ENCODE measurements around the gene EWSR1. TPM values are rescaled to one million over a fixed set of nuclear protein-coding genes. Genes with fewer than 3 reads are reported as not detected.

Gene EWSR1
- total RNA-seq, 2 experiments from 2014 or later = 329 to 400 TPM

DNA sequence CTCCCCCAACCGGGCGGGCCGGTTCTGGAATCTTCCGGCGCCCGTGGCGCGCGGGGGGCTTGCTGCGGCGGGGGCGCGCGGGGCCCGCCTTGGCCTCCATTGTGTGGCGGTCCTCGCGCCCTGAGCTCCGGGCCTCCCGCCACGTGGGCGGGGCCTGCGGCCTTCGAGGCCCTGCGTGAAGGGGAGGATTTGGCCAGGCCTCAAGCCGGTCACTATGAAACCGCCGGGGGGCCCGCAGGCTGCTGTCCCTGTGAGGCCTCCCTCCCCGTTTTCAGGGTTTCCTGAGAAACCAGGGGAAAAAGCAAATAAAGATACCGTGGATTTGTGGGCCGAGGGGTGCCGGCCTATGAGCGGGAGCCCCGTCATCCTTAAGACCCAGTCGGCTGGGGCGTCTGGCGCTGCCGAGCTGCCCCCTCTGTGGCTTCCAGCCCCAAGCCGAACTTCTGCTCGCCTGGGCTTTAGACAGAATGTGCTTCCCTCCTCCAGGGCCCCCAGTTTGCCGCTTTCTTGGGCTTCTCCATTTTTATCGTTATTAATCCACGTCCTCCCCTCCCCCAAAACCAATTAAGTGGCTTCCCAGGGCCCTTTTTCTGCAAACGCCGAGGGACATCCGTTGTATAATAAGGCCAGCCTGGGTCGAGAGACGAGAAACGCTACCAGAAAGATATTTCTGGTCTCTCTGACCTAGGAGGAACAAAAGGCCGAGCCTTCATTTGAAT is 602 bp downstream of the EWSR1 start:
- ChIA-PET POLR2A (no interaction called here), CTCF (no interaction called here)
- Mint-ChIP-seq H3K9me3 (no peaks in the 10 kb centered on the region), H3K4me1 (peaks cover 47% of the 10 kb centered on the region), H3K27me3 (no peaks in the 10 kb centered on the region), H3K27ac (peak overlapping the region; percentile 100), H3K36me3 (ENCODE audit: low read depth) (peaks cover 56% of the 10 kb centered on the region), H3K4me3 (peak overlapping the region; percentile 82)
- peak; percentile 44 for DNase-seq

DNA sequence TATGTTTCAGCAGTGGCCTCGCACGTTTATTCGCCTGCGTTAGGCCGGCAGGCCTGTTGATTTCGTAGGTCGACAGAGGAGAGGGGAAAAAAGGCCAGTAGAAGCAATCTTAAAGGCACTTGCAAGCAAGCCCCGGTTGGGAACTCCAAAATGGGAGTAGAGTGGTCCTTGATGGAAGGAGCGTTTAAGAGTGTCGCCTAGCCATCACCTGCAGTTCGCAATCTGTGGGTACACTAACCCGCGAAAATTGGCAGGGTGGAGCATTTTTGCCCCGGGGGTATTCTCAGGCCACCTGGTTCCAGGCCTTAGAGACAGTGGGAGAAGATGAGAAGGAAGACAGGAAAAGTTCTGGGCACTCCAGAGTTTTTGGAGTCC is 1.1 kb downstream of the EWSR1 start:
- DNase-seq = no peak
- H3K36me3 Mint-ChIP-seq (ENCODE audit: low read depth) = peaks cover 62% of the 10 kb centered on the region
- peak overlapping the region; percentile 100 for H3K27ac Mint-ChIP-seq
- peak overlapping the region; percentile 82 for H3K4me3 Mint-ChIP-seq
- ChIA-PET POLR2A (no interaction called here), CTCF (interaction anchor here (0.6 kb wide), 1 partner anchor 847 kb away, joined by 6 read pairs; no protein-coding TSS in a partner anchor)
- no peaks in the 10 kb centered on the region for H3K9me3 Mint-ChIP-seq
- peaks cover 51% of the 10 kb centered on the region for H3K4me1 Mint-ChIP-seq
- H3K27me3 Mint-ChIP-seq = no peaks in the 10 kb centered on the region

DNA sequence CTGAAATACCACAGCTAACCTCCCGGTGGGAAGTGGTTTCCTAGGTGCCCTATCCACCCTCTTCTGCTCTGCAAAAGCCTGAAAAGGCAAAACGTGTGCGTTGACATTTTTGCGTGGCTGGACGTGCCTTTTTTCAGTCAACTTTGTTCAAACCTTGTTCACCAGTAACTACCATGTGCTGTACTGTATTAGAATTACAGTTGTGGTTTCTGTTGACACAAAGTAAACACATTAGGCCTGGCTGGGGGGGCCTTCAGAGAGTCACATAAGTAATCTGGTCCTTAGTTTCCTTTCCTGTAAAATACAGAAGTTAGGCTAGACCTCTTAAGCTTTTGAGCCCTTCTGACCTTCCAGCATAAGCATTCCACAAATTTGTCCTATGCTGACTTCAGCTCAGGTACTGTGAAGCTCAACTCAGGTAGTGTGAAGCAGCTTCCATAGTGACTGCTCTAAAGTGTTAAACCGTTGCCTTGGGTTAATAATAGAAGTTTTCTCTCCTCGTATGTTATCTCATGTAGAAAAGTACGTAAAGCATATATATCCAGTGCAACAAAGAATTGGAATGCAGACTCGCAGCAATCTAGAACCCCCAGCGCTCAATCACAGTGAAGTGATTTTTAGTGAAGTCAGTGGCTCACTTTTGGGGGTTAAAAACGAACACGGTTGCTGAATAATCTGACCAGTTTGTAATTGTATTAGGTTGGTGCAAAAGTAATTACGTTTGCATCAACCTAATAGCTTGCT is 1.8 kb downstream of the EWSR1 start:
- Mint-ChIP-seq H3K27ac (peak overlapping the region; percentile 100), H3K27me3 (no peaks in the 10 kb centered on the region), H3K4me1 (peaks cover 56% of the 10 kb centered on the region), H3K36me3 (ENCODE audit: low read depth) (peaks cover 68% of the 10 kb centered on the region), H3K9me3 (no peaks in the 10 kb centered on the region), H3K4me3 (peak overlapping the region; percentile 82)
- peak; percentile 27 for DNase-seq
- CTCF ChIA-PET = interaction anchor here (0.6 kb wide), 1 partner anchor 848 kb away, joined by 6 read pairs; no protein-coding TSS in a partner anchor
- POLR2A ChIA-PET = no interaction called here

DNA sequence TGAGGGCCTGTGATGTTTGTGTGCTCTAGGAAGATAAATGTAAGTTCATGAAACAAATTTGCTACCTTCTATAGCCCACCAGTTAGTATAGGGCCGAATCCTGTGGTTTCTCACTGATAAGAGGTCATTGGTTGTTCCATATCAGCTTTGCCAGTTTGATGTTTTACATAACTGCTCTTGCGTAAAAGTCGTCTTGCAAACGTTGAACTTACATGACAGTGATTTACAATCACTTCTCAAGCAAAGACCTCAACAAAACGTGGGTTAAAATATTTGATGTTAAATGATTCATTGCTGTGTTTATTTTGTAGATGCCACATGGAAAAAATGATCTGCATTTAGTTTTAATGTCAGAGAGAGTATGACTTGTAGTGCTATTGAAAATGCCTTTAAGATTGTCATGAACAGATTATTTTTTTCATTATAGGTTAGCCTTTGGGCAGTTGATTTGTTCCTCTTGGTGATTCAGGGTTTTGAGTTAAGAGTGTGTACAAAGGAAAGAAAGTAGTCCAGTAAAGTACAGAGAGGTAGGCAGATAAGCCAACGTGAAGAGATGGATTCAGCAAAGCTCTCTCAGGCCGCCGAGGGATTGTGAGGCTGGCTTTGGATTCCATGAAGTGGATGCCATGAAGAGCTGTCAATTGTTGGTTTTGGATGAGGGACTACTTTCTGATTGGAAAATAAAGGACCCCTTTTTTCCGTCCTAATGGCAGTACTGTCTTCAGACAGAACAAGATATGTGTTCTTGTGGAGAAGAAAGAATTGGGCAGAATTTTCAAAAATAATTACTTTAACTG is 2.6 kb downstream of the EWSR1 start:
- POLR2A ChIA-PET = no interaction called here
- H3K36me3 Mint-ChIP-seq (ENCODE audit: low read depth) = peaks cover 74% of the 10 kb centered on the region
- DNase-seq = no peak
- peaks cover 62% of the 10 kb centered on the region for H3K4me1 Mint-ChIP-seq
- H3K27me3 Mint-ChIP-seq = no peaks in the 10 kb centered on the region
- no peaks in the 10 kb centered on the region for H3K9me3 Mint-ChIP-seq
- CTCF ChIA-PET = no interaction called here
- H3K4me3 Mint-ChIP-seq = peak overlapping the region; percentile 82
- H3K27ac Mint-ChIP-seq = peak overlapping the region; percentile 100

DNA sequence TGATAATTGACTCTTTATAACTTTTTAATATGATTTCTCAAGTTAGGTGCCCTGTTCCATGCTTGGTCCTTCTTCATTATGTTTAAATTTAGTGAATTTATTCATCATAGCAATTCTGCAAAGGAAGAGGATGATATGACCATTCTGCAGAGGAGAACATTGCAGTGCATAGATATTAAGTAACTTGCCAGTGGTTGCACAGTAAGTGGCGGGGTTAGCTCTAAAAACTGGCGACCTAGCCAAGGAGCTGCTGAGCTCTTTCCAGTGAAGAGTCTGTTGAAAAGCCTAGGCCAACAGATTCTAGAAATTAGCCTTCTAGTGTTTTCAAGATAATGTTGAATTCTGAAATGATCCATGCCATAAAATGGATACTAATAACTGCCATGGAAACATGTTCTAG is 4.6 kb downstream of the EWSR1 start:
- Mint-ChIP-seq H3K9me3 (no peaks in the 10 kb centered on the region), H3K27ac (no peak overlapping the region), H3K27me3 (no peaks in the 10 kb centered on the region), H3K4me1 (peaks cover 58% of the 10 kb centered on the region), H3K4me3 (no peak overlapping the region), H3K36me3 (ENCODE audit: low read depth) (peaks cover 82% of the 10 kb centered on the region)
- POLR2A ChIA-PET = no interaction called here
- no peak for DNase-seq
- CTCF ChIA-PET = interaction anchor here (1.9 kb wide), 1 partner anchor 11 kb away, joined by 4 read pairs; no protein-coding TSS in a partner anchor

DNA sequence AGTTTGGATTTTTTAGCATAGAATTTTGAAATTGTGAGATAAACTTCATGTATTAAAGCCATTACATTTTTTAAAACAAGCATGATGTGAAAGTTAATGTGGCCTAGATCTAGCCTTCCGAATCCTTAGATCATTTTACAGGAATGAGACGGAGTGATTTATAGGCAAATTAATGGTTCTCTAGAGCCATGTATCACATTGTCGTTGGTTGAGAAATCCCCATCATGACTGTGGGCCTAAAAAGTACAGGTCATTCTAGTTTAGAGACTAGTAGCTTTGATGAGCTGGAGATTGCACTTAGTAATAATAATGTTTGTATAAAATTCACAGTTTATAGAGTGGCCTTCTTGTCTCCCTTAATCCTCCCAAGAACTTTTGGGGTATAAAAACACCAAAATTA is 7.1 kb downstream of the EWSR1 start:
- Mint-ChIP-seq H3K4me3 (no peak overlapping the region), H3K4me1 (peaks cover 65% of the 10 kb centered on the region), H3K27me3 (no peaks in the 10 kb centered on the region), H3K27ac (no peak overlapping the region), H3K9me3 (no peaks in the 10 kb centered on the region), H3K36me3 (ENCODE audit: low read depth) (peaks cover 87% of the 10 kb centered on the region)
- ChIA-PET CTCF (interaction anchor here (2.6 kb wide), 1 partner anchor 11 kb away, joined by 9 read pairs; no protein-coding TSS in a partner anchor), POLR2A (no interaction called here)
- DNase-seq = no peak

DNA sequence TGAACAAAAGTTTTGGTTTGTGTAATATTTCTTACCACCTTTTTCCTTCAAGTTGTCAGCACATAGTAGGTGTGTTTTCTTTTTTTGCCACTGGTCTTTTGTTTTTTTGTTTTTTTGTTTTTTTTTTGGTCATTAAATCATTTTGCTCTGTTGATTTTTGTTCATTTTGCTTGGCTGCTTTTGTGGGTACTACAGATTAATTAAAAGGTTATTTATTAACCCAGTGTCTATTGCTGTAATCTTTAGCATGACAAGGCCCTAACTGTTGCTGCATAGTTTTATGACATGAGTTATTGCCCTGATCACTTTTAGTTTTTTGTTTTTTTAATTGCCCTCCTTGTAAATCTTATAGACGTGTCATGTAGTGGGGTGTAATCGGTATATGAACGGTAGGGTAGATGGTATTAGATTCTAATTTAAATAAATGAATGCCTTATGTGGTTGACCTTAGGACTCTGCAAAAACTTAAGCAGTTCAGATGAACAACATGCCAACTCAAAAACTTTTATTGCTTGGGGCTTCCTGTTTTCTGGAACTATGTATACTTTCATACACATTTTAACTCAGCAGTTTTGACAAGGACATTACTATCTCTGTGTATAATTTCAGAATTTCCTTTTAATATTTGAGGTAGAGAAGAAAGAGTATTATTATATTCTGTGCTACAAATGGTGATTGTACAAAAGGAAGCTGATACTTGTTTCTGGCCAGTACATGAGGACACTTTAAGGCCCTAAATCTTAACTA is 7.9 kb downstream of the EWSR1 start:
- H3K4me1 Mint-ChIP-seq = peaks cover 57% of the 10 kb centered on the region
- peak overlapping the region; percentile 69 for H3K27ac Mint-ChIP-seq
- POLR2A ChIA-PET = no interaction called here
- peaks cover 85% of the 10 kb centered on the region for H3K36me3 Mint-ChIP-seq (ENCODE audit: low read depth)
- CTCF ChIA-PET = interaction anchor here (0.6 to 0.7 kb wide), 2 partner anchors 160 to 839 kb away, joined by 3 read pairs; no protein-coding TSS in a partner anchor
- H3K9me3 Mint-ChIP-seq = no peaks in the 10 kb centered on the region
- DNase-seq = no peak
- no peak overlapping the region for H3K4me3 Mint-ChIP-seq
- no peaks in the 10 kb centered on the region for H3K27me3 Mint-ChIP-seq

DNA sequence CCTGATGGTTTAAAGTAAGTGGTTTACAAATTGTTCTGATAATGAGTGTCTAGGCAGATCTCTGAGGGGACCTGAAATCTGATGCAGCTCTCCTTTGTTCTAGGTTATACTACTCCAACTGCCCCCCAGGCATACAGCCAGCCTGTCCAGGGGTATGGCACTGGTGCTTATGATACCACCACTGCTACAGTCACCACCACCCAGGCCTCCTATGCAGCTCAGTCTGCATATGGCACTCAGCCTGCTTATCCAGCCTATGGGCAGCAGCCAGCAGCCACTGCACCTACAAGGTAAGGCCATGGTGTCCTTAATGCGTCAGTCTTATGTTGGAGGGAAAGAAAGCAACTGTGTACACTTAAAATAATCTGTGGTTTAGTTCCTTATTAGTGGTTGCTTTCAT is 9.9 kb downstream of the EWSR1 start:
- peaks cover 41% of the 10 kb centered on the region for H3K4me1 Mint-ChIP-seq
- no peaks in the 10 kb centered on the region for H3K27me3 Mint-ChIP-seq
- H3K4me3 Mint-ChIP-seq = no peak overlapping the region
- ChIA-PET CTCF (no interaction called here), POLR2A (no interaction called here)
- no peak for DNase-seq
- H3K27ac Mint-ChIP-seq = no peak overlapping the region
- H3K9me3 Mint-ChIP-seq = no peaks in the 10 kb centered on the region
- H3K36me3 Mint-ChIP-seq (ENCODE audit: low read depth) = peaks cover 84% of the 10 kb centered on the region

DNA sequence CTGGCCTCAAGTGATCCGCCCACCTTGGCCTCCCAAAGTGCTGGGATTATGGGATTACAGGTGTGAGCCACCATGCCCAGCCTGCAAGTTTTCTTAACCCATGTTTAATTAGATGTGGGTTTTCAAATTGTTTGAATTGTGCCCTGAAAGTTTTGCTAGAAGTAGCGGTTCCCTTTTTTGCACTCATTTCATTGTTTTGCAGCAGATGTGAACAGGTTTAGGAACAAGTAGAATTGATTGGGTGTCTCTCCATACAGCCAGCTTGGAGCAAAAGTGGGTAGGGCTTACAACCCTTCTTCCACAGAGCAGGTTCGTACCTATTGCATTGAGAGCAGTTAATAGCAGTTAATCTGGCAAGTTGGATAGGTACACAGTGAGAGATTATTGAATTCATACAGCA is 16.1 kb downstream of the EWSR1 start:
- no peak for DNase-seq
- no peaks in the 10 kb centered on the region for H3K27me3 Mint-ChIP-seq
- H3K9me3 Mint-ChIP-seq = no peaks in the 10 kb centered on the region
- H3K4me1 Mint-ChIP-seq = peaks cover 5% of the 10 kb centered on the region
- H3K4me3 Mint-ChIP-seq = no peak overlapping the region
- ChIA-PET POLR2A (no interaction called here), CTCF (interaction anchor here (1.0 to 1.3 kb wide), 2 partner anchors 11 to 17 kb away, joined by 3 to 4 read pairs; no protein-coding TSS in a partner anchor)
- H3K36me3 Mint-ChIP-seq (ENCODE audit: low read depth) = peaks cover 76% of the 10 kb centered on the region
- H3K27ac Mint-ChIP-seq = no peak overlapping the region

DNA sequence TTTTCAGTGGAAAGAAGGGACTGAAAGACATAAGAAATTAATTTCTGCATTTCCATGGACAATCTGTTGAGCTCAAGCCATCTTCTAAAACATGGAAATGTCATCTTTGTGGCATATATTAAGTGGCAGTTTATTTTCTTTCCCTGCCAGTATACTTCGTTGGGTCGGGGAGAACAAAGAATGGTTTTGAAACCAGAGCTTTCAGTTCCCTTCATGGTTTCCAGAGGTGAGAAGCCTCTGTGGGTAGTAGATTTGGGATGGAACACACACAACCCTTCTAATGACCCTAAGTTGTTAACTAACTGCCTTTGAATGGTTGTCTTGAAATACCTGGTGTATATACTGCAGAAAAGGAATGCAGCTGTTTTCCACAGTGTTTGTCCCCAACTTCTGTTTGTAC is 20.8 kb downstream of the EWSR1 start:
- Mint-ChIP-seq H3K27me3 (no peaks in the 10 kb centered on the region), H3K36me3 (ENCODE audit: low read depth) (peaks cover 70% of the 10 kb centered on the region), H3K9me3 (no peaks in the 10 kb centered on the region), H3K27ac (no peak overlapping the region), H3K4me3 (no peak overlapping the region), H3K4me1 (peaks cover 6% of the 10 kb centered on the region)
- ChIA-PET CTCF (interaction anchor here (1.1 kb wide), 1 partner anchor 9 kb away, joined by 3 read pairs; no protein-coding TSS in a partner anchor), POLR2A (no interaction called here)
- no peak for DNase-seq

DNA sequence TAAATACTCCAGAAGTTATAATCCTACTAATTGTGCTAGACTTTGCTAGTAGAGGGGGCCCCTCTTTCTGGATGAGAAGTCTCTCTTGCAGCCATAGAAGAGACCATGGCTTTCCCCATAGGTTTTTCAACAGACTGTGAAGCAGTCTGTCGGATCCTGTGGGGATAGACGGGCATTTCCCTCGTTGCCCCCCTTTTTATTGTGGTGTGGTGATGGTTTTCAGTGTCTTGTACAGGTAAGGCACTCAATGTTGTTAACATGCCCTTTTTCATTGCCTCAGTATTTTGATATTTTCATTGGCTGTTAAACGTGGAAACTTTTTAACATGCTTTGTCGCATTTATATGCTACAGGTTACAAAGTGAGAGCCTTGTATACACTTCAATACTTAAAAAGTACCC is 22.0 kb downstream of the EWSR1 start:
- H3K36me3 Mint-ChIP-seq (ENCODE audit: low read depth) = peaks cover 66% of the 10 kb centered on the region
- no peak overlapping the region for H3K27ac Mint-ChIP-seq
- ChIA-PET CTCF (no interaction called here), POLR2A (no interaction called here)
- H3K4me1 Mint-ChIP-seq = peaks cover 3% of the 10 kb centered on the region
- DNase-seq = no peak
- no peak overlapping the region for H3K4me3 Mint-ChIP-seq
- no peaks in the 10 kb centered on the region for H3K27me3 Mint-ChIP-seq
- no peaks in the 10 kb centered on the region for H3K9me3 Mint-ChIP-seq

DNA sequence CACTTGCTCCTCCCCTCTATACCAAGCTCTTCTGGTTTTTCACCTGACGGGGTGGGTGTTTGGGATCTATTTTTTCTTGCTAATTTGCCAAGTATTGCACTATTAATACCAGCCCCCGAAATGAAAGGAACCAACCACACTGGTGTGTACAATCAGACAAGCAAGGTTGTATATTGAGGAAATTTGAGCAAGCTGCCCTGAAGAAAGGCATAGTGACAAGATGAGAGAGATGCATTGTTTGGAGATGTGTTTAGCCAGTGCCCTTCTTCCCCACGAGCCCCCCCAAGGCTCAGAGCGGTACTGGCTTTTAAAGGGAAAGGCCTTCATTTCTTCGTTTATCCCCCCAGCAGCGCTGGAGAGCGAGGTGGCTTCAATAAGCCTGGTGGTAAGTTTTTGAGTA is 23.1 kb downstream of the EWSR1 start:
- no peaks in the 10 kb centered on the region for H3K27me3 Mint-ChIP-seq
- POLR2A ChIA-PET = no interaction called here
- peaks cover 69% of the 10 kb centered on the region for H3K36me3 Mint-ChIP-seq (ENCODE audit: low read depth)
- H3K4me1 Mint-ChIP-seq = peaks cover 3% of the 10 kb centered on the region
- H3K9me3 Mint-ChIP-seq = no peaks in the 10 kb centered on the region
- no peak for DNase-seq
- H3K27ac Mint-ChIP-seq = no peak overlapping the region
- CTCF ChIA-PET = no interaction called here
- no peak overlapping the region for H3K4me3 Mint-ChIP-seq
